Measurements from ENCODE around the gene FAM8A1.

The FAM8A1 gene

GRCh38 chr6:17648745-17649144, 48.6 kb downstream of the FAM8A1 start:
- Histone ChIP-seq H3K36me3 (ENCODE audit: control insufficient read depth, insufficient read depth, low read length) (peaks cover 3% of the 10 kb centered on the region), H3K27ac (no peak overlapping the region), H2AFZ (no peak overlapping the region), H3K9ac (no peak overlapping the region), H3K9me3 (ENCODE audit: control insufficient read depth, low read length) (no peaks in the 10 kb centered on the region), H3K4me1 (no peaks in the 10 kb centered on the region), H3K27me3 (ENCODE audit: control insufficient read depth, insufficient read depth, low read length) (no peaks in the 10 kb centered on the region), H3K4me3 (ENCODE audit: low read depth, low read length) (no peak overlapping the region), H3K4me2 (ENCODE audit: low read length) (no peak overlapping the region), H3K79me2 (peaks cover 2% of the 10 kb centered on the region)
- TF ChIP-seq, protein P1, sequence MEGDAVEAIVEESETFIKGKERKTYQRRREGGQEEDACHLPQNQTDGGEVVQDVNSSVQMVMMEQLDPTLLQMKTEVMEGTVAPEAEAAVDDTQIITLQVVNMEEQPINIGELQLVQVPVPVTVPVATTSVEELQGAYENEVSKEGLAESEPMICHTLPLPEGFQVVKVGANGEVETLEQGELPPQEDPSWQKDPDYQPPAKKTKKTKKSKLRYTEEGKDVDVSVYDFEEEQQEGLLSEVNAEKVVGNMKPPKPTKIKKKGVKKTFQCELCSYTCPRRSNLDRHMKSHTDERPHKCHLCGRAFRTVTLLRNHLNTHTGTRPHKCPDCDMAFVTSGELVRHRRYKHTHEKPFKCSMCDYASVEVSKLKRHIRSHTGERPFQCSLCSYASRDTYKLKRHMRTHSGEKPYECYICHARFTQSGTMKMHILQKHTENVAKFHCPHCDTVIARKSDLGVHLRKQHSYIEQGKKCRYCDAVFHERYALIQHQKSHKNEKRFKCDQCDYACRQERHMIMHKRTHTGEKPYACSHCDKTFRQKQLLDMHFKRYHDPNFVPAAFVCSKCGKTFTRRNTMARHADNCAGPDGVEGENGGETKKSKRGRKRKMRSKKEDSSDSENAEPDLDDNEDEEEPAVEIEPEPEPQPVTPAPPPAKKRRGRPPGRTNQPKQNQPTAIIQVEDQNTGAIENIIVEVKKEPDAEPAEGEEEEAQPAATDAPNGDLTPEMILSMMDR (IDR thresholded peaks at IDR 0.05), result no peak

DNA sequence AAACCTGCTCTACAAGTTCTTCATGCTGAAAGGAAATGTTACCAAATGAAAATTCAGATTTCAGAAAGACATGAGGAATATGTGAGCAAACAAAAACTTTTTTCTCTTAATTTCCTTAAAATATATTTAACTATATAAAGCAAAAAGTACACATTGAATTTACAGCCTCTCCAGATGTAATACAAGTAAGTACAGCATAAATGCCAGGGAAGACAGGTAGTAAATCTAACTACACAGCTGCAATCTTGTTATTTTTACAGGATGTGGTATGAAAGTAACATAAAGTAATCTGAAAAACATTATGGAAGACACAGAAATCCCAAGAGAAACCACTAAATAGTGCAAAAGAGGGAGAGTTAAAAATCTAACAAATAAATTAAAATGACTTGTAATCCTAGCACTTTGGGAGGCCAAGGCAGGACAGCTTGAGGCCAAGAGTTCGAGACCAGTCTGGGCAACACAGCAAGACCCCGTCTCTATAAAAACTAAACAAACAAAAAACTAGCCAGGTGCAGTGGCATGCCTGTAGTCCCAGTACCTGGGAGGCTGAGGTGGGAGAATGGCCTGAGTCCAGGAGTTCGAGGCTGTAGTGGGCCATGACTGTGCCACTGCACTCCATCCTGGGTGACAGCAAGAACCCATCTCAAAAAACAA, 50.7 kb downstream of the FAM8A1 start:
- H3K9ac ChIP-seq, result no peak overlapping the region
- H3K27me3 ChIP-seq (ENCODE audit: control insufficient read depth, insufficient read depth, low read length), result no peaks in the 10 kb centered on the region
- H3K36me3 ChIP-seq (ENCODE audit: control insufficient read depth, insufficient read depth, low read length), result no peaks in the 10 kb centered on the region
- no peaks in the 10 kb centered on the region for H3K9me3 ChIP-seq (ENCODE audit: control insufficient read depth, low read length)
- no peak overlapping the region for H2AFZ ChIP-seq
- TF ChIP-seq, protein P1 (IDR thresholded peaks at IDR 0.05), result no peak
- peaks cover 6% of the 10 kb centered on the region for H3K79me2 ChIP-seq
- no peak overlapping the region for H3K4me3 ChIP-seq (ENCODE audit: low read depth, low read length)
- H3K4me2 ChIP-seq (ENCODE audit: low read length), result no peak overlapping the region
- no peak overlapping the region for H3K27ac ChIP-seq
- no peaks in the 10 kb centered on the region for H3K4me1 ChIP-seq

DNA sequence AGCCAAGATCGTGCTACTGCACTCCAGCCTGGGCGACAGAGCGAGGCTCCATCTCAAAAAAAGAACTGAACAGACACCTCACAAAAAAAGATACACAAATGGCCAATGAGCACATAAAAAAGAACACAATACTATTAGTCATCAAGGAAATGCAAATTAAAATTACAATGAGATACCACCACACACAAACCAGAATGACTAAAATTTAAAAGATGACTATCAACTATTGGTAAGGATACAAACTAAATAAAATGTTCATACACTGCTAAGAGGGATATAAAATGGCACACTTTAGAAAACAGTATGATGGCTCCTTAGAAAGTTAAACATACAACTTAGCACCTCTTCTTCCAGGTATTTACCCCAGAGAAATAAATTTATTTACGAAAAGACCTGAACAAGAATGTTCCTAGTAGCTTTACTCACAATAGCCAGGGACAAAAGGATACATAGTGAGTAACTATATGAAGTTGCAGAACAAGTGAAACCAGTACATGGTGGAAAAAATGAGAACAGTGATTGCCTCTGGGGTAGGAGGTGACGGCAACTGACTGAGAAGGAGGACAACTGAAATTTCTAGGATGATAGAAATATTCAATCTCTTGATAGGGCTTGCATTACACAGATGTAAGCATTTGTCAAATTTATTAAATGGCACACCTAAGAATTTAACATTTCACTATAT, 53.2 kb downstream of the FAM8A1 start:
- no peaks in the 10 kb centered on the region for H3K4me1 ChIP-seq
- H3K9me3 ChIP-seq (ENCODE audit: control insufficient read depth, low read length), result no peaks in the 10 kb centered on the region
- no peak overlapping the region for H3K4me3 ChIP-seq (ENCODE audit: low read depth, low read length)
- no peak overlapping the region for H3K27ac ChIP-seq
- no peaks in the 10 kb centered on the region for H3K27me3 ChIP-seq (ENCODE audit: control insufficient read depth, insufficient read depth, low read length)
- H3K36me3 ChIP-seq (ENCODE audit: control insufficient read depth, insufficient read depth, low read length), result no peaks in the 10 kb centered on the region
- H3K9ac ChIP-seq, result no peak overlapping the region
- no peak overlapping the region for H2AFZ ChIP-seq
- H3K4me2 ChIP-seq (ENCODE audit: low read length), result no peak overlapping the region
- peaks cover 10% of the 10 kb centered on the region for H3K79me2 ChIP-seq
- TF ChIP-seq, protein P1 (IDR thresholded peaks at IDR 0.05), result no peak

- TF ChIP-seq, protein P1 (IDR thresholded peaks at IDR 0.05), result no peak
- H3K27me3 ChIP-seq (ENCODE audit: control insufficient read depth, insufficient read depth, low read length), result no peaks in the 10 kb centered on the region
Observed at GRCh38 chr6:17656092-17656491, 56.0 kb downstream of the FAM8A1 start.

More at GRCh38 chr6:17656092-17656491, 56.0 kb downstream of the FAM8A1 start:
- no peak overlapping the region for H3K4me3 ChIP-seq (ENCODE audit: low read depth, low read length)
- H3K79me2 ChIP-seq, result peaks cover 16% of the 10 kb centered on the region
- no peaks in the 10 kb centered on the region for H3K9me3 ChIP-seq (ENCODE audit: control insufficient read depth, low read length)
- H3K4me2 ChIP-seq (ENCODE audit: low read length), result no peak overlapping the region
- H3K4me1 ChIP-seq, result no peaks in the 10 kb centered on the region
- no peak overlapping the region for H3K27ac ChIP-seq
- no peak overlapping the region for H2AFZ ChIP-seq
- no peak overlapping the region for H3K9ac ChIP-seq
- no peaks in the 10 kb centered on the region for H3K36me3 ChIP-seq (ENCODE audit: control insufficient read depth, insufficient read depth, low read length)
